ENCODE data around the gene FSTL5.

GRCh38 chr4:161988946-161989345 is 174.9 kb downstream of the FSTL5 start:
- TF ChIP-seq, protein P1, sequence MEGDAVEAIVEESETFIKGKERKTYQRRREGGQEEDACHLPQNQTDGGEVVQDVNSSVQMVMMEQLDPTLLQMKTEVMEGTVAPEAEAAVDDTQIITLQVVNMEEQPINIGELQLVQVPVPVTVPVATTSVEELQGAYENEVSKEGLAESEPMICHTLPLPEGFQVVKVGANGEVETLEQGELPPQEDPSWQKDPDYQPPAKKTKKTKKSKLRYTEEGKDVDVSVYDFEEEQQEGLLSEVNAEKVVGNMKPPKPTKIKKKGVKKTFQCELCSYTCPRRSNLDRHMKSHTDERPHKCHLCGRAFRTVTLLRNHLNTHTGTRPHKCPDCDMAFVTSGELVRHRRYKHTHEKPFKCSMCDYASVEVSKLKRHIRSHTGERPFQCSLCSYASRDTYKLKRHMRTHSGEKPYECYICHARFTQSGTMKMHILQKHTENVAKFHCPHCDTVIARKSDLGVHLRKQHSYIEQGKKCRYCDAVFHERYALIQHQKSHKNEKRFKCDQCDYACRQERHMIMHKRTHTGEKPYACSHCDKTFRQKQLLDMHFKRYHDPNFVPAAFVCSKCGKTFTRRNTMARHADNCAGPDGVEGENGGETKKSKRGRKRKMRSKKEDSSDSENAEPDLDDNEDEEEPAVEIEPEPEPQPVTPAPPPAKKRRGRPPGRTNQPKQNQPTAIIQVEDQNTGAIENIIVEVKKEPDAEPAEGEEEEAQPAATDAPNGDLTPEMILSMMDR (IDR thresholded peaks at IDR 0.05), result no peak
- TF ChIP-seq POLR2A (IDR thresholded peaks at IDR 0.05) (no peak), EP300 (IDR thresholded peaks at IDR 0.05) (no peak)

All from suprapubic skin (tissue), 3 donors.